ENCODE data around the gene MLXIP.

MLXIP gene

GRCh38 chr12:122079033-122079531 is 526 bp downstream of the MLXIP start:
- no peak for DNase-seq (ENCODE audit: low read depth)

DNA sequence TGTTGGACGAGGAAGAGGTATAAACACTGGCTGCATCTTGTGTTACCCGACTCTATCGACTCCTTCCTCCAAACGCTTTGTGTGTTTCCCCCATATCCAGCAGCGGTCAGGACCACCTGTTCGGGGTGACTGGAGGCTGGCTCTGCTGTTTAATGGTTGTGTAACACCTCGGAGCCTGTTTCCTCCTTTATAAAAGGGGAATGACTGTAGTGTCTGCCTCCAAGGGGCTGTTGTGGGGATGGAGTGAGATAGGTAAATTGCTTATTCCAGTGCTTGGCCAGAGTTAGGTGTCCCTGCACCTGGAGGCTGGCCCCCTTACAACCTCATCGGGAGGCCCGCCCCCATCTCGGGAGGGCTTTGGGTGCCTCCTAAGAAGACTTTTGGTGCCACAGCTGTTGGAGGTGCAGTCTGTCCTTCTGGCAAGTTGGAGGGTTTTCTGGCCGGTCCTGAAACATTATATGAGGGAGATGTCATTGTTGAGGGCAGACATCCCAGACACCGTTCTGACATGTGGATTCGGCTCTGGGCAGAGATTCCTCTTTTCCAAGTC is 1.1 kb downstream of the MLXIP start:
- no peak for DNase-seq (ENCODE audit: low read depth)

GRCh38 chr12:122080149-122081082 is 1.9 kb downstream of the MLXIP start:
- no peak for DNase-seq (ENCODE audit: low read depth)

DNA sequence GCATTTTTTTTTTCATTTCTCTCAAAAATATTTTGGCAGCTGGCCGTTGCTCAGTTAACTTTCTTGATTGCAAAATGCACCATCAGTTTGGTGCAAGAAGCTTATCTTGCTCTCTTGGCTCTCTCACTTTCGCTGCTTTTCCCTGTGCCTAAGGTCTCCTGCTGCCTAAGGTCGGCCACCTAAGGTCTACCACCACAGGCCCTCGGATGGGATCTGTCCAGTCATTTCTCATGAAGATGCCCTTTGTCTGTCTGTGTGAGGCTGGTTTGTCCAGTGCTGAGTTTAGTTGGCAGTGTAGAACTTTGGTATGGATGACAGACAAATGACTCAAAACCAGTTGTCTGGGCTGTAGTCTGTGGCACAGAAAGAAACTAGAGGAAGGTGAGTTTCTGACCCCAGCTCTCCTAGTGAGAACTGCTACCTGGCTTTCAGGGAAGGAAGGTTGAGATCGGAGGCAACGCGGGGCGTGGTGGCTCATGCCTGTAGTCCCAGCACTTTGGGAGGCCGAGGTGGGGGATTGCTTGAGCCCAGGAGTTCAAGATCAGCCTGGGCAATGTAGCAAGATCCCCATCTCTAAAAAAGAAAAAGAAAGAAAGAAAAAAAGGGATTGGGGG is 2.6 kb downstream of the MLXIP start:
- no peak for DNase-seq (ENCODE audit: low read depth)

DNA sequence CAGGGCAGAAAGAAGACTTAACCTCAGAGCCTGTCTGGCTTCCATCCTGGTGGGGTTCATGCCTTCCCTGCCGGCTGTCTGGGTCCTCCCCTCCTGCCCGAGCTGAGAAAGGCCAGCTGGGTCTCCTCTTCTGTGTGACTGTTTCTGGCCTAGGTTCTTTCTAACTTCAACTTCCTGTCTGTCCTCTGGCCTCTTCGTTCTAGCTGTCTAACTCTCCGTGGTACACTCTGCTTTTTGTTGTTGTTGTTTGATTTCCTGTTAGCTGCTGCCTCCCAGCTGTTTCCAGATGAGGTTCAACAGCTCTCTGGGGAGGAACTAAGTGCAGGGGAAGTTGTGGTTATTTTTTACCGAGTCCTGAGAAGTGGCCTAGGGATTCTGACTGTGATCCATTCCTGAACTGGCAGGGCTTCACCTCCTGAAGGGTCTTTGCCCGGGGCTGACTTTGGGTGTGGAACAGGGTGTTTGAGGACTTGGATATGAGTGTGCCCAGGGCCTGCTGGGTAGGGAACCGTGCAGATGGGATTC is 3.2 kb downstream of the MLXIP start:
- no peak for DNase-seq (ENCODE audit: low read depth)

- no peak for DNase-seq (ENCODE audit: low read depth)
These were observed 4.2 kb downstream of the MLXIP start for GRCh38 chr12:122082621-122083356.

- no peak for DNase-seq (ENCODE audit: low read depth)
These were observed 6.4 kb downstream of the MLXIP start for GRCh38 chr12:122084857-122085405.

DNA sequence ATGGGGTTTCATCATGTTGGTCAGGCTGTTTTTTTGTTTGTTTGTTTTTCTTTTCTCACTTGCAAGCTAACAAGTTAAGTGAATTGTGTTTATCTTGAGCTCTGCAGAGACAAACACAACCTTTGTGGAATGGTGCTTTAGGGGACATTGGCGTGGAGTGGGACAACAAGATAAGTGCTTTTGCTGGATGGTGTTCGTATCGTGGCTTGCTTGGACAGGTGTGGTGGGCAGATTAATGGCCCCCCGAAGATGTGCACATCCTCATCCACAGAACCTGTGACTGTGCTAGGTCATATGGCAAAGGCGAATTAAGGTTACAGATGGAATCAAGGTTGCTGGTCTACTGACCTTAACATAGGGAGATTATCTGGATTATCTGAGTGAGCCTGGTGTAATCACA is 7.0 kb downstream of the MLXIP start:
- no peak for DNase-seq (ENCODE audit: low read depth)

DNA sequence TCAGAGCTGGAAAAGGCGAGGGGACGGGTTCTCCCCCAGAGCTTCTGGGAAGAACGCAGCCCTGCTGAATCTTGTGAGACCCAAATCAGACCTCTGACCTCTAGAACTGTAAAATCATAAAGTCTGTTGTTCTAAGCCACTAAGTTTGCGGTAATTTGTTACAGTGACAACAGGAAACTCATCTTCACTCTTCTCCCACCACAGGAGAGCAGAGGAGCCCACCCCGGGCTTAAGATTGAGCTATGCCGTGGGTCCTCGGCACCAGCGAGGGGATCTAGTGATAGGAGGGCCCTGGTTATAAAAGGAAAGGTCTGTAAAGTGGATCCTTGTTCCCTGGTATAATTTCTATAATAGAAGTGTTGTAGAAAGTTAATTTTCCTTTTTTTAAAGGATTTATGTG is 7.6 kb downstream of the MLXIP start:
- no peak for DNase-seq (ENCODE audit: low read depth)

GRCh38 chr12:122086641-122087285 is 8.2 kb downstream of the MLXIP start:
- no peak for DNase-seq (ENCODE audit: low read depth)

GRCh38 chr12:122087431-122088178 is 9.0 kb downstream of the MLXIP start:
- no peak for DNase-seq (ENCODE audit: low read depth)

- DNase-seq (ENCODE audit: low read depth), result no peak
These were observed 9.7 kb downstream of the MLXIP start for GRCh38 chr12:122088179-122088810.

- DNase-seq (ENCODE audit: low read depth), result no peak
These were observed 10.5 kb downstream of the MLXIP start for GRCh38 chr12:122089077-122089476.

DNA sequence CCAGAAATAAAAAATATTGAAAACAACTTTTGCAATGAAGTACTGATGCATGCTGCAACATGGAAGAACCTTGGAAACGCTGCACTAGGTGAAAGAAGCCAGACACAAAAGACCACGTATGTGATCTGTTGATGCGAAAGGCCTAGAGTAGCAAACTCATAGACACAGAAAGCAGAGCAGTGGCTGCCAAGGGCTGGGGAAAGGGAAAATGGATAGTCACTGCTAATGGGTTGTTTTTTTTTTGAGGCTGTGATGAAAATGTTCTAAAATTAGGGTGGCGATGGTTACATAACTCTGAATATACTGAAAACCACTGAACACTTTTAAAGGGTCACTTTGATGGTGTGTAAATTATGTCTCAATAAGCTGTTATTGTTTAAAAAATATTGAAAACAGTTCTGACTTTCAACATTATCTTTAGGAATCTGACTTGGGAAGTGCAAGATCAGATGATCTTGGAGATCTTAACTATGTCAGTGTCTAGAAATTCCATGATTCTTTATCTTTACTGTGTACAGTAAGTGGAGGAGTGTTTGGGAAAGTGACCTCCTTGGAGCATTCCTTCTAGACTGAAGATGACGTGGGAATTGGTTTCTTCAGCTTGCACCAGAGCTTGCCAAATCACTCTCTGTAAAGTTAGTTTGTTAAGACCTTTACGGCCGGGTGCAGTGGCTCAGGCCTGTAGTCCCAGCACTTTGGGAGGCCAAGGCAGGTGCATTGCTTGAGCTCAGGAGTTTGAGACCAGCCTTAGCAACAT is 12.4 kb downstream of the MLXIP start:
- no peak for DNase-seq (ENCODE audit: low read depth)

- no peak for DNase-seq (ENCODE audit: low read depth)
These were observed 14.7 kb downstream of the MLXIP start for GRCh38 chr12:122093098-122093883.

GRCh38 chr12:122094137-122094734 is 15.7 kb downstream of the MLXIP start:
- DNase-seq (ENCODE audit: low read depth), result no peak

- DNase-seq (ENCODE audit: low read depth), result no peak
These were observed 16.4 kb downstream of the MLXIP start for GRCh38 chr12:122094735-122095631.
